ENCODE results near the gene UBTF.

UBTF gene

DNA sequence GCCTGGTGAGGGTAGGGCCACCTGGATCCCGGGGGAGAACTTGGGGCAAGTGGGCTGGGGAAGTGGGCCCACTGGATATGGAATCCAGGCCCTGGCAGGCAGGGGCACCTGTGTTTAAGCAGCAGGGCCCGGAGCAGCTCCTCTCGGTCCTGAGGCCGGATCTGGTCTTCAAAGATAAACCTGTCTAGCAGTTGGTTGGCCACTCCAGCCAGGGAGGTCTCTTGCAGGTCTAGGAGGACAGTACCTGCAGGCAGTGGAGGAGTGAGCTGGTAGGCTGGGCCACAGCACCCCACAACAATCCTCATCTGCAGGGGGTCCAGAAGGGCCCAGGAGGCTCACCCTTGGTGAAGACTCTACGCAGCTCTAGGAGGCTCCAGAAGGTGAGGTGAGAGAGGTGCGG is 40.8 kb upstream of the UBTF start:
- Histone ChIP-seq H2AFZ (ENCODE audit: insufficient read depth, low read length, poor library complexity) (no peak overlapping the region), H3K4me1 (ENCODE audit: control insufficient read depth in 1 of 2, insufficient read depth in 2 of 2, low read length in 2 of 2) (no peaks in the 10 kb centered on the region), H4K8ac (ENCODE audit: low read depth, low read length) (no peak overlapping the region), H3K79me2 (ENCODE audit: control insufficient read depth, insufficient read depth, low read length, poor library complexity) (no peaks in the 10 kb centered on the region), H3K23ac (ENCODE audit: low read length) (no peak overlapping the region), H3K4me3 (ENCODE audit: low read depth, low read length) (no peak overlapping the region), H3K4ac (ENCODE audit: low read depth, low read length) (no peak overlapping the region), H4K12ac (ENCODE audit: low read depth, low read length) (no peak overlapping the region), H2BK12ac (ENCODE audit: low read length) (no peak overlapping the region), H4K91ac (ENCODE audit: low read depth, low read length) (no peak overlapping the region), H2BK5ac (ENCODE audit: low read depth, low read length, poor library complexity) (no peak overlapping the region), H3K27ac (ENCODE audit: low read depth, low read length) (no peak overlapping the region), H3K9ac (ENCODE audit: low read length) (no peak overlapping the region), H3K9me3 (ENCODE audit: insufficient read depth, low read depth, low read length) (no peaks in the 10 kb centered on the region), H2AK5ac (ENCODE audit: low read length) (no peak overlapping the region), H3K27me3 (ENCODE audit: insufficient read depth, low read length) (no peaks in the 10 kb centered on the region), H3K4me2 (ENCODE audit: low read length) (no peak overlapping the region), H3K14ac (ENCODE audit: low read length) (no peak overlapping the region), H3K18ac (ENCODE audit: low read length) (no peak overlapping the region), H3K79me1 (ENCODE audit: low read length) (no peaks in the 10 kb centered on the region), H3K36me3 (ENCODE audit: control insufficient read depth in 1 of 2, insufficient read depth in 2 of 2, low read length in 2 of 2) (no peaks in the 10 kb centered on the region), H2BK120ac (ENCODE audit: insufficient read depth, low read length, poor library complexity) (no peak overlapping the region)
- no peak for DNase-seq
- WGBS (ENCODE audit: extremely low coverage, insufficient coverage, insufficient read length), result no CpG with 5 or more reads among the region's 6 CpGs

DNA sequence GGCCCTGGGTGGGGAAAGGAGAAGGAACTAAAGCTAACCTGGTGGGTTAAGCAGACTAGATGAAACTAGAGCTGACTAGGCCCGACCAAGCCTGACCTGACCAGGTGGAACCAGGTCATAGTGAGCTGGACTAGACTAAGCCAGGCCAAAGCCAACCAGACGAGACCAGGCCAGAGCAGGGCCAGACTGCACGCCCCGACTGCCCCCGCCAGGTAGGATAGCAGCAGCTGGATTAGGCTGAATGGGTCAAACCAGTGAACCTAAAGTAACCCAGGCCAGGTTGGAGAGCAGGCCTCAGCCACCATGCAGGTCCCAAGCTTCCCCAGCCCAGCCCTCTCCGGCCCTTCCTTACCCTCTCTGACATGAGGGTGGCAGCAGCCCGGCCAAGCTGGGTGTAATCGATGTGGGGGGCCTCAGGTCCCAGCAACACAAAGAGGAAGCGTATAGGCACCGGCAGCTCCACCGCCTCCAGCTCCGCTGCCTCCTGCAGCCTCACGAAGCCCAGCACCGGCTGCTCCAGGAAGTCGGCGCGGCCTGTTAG is 39.4 kb upstream of the UBTF start:
- H2BK120ac ChIP-seq (ENCODE audit: insufficient read depth, low read length, poor library complexity), result no peak overlapping the region
- H3K23ac ChIP-seq (ENCODE audit: low read length), result no peak overlapping the region
- H3K9me3 ChIP-seq (ENCODE audit: insufficient read depth, low read depth, low read length), result no peaks in the 10 kb centered on the region
- H3K4ac ChIP-seq (ENCODE audit: low read depth, low read length), result no peak overlapping the region
- H3K27ac ChIP-seq (ENCODE audit: low read depth, low read length), result no peak overlapping the region
- no peaks in the 10 kb centered on the region for H3K79me1 ChIP-seq (ENCODE audit: low read length)
- H3K18ac ChIP-seq (ENCODE audit: low read length), result no peak overlapping the region
- no peak for DNase-seq
- H3K36me3 ChIP-seq (ENCODE audit: control insufficient read depth in 1 of 2, insufficient read depth in 2 of 2, low read length in 2 of 2), result no peaks in the 10 kb centered on the region
- H3K4me2 ChIP-seq (ENCODE audit: low read length), result no peak overlapping the region
- H2AK5ac ChIP-seq (ENCODE audit: low read length), result no peak overlapping the region
- H3K14ac ChIP-seq (ENCODE audit: low read length), result no peak overlapping the region
- no peak overlapping the region for H2BK12ac ChIP-seq (ENCODE audit: low read length)
- H3K9ac ChIP-seq (ENCODE audit: low read length), result no peak overlapping the region
- no peaks in the 10 kb centered on the region for H3K27me3 ChIP-seq (ENCODE audit: insufficient read depth, low read length)
- H4K12ac ChIP-seq (ENCODE audit: low read depth, low read length), result no peak overlapping the region
- no peaks in the 10 kb centered on the region for H3K4me1 ChIP-seq (ENCODE audit: control insufficient read depth in 1 of 2, insufficient read depth in 2 of 2, low read length in 2 of 2)
- no peak overlapping the region for H4K8ac ChIP-seq (ENCODE audit: low read depth, low read length)
- no peak overlapping the region for H2AFZ ChIP-seq (ENCODE audit: insufficient read depth, low read length, poor library complexity)
- H3K4me3 ChIP-seq (ENCODE audit: low read depth, low read length), result no peak overlapping the region
- WGBS (ENCODE audit: extremely low coverage, insufficient coverage, insufficient read length), result no CpG with 5 or more reads among the region's 17 CpGs
- H3K79me2 ChIP-seq (ENCODE audit: control insufficient read depth, insufficient read depth, low read length, poor library complexity), result no peaks in the 10 kb centered on the region
- no peak overlapping the region for H2BK5ac ChIP-seq (ENCODE audit: low read depth, low read length, poor library complexity)
- no peak overlapping the region for H4K91ac ChIP-seq (ENCODE audit: low read depth, low read length)

DNA sequence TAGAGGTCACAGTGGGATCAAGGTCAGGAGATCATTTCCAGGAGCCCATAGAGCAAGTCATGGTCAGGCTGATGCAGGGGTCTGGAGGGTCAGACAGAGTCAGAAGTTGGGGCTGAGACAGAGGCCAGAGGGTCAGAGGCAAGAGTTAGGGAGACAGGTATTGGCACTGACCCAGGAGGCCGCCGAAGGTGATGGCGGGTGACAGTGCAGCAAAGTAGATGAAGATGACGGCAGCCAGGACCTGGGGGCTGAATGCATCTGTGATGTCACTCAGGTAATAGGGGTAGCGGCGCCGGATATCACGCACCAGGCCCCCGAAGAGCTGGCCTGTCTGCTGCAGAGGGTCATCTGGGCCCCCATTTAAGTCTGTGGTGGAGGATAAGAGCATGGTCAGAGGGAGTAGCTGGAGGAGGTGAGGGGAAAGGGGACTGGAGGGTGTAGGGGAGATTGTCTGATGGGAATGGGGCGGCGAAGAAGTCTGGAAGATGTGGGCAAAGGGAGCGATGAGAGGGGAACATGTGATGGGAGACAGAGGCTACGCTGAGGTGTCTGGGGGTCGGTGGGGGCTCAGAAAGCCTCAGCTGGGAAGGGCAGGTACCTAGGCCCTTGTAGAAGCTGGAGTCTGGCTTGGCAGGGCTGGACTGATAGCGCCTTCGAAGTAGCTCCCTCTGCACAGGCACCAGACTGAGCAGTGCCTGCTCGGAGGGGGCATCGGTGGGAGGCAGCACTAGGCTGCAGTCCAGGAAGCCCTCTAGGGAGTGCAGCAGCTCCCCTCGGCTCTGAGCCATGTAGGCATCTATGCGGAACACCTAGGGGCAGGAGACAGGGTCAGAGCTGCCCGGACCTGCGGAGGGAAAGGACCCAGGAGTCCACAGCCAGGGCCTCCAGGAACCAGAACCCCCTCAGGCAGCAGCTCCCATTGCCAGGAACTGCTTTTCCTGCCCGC is 38.6 kb upstream of the UBTF start:
- no peak overlapping the region for H3K9ac ChIP-seq (ENCODE audit: low read length)
- H2BK12ac ChIP-seq (ENCODE audit: low read length), result no peak overlapping the region
- no peaks in the 10 kb centered on the region for H3K9me3 ChIP-seq (ENCODE audit: insufficient read depth, low read depth, low read length)
- no peaks in the 10 kb centered on the region for H3K79me1 ChIP-seq (ENCODE audit: low read length)
- no peak overlapping the region for H2BK120ac ChIP-seq (ENCODE audit: insufficient read depth, low read length, poor library complexity)
- WGBS (ENCODE audit: extremely low coverage, insufficient coverage, insufficient read length), result no CpG with 5 or more reads among the region's 23 CpGs
- H2AK5ac ChIP-seq (ENCODE audit: low read length), result no peak overlapping the region
- no peaks in the 10 kb centered on the region for H3K4me1 ChIP-seq (ENCODE audit: control insufficient read depth in 1 of 2, insufficient read depth in 2 of 2, low read length in 2 of 2)
- no peak overlapping the region for H3K23ac ChIP-seq (ENCODE audit: low read length)
- H3K18ac ChIP-seq (ENCODE audit: low read length), result no peak overlapping the region
- no peak overlapping the region for H3K14ac ChIP-seq (ENCODE audit: low read length)
- H3K79me2 ChIP-seq (ENCODE audit: control insufficient read depth, insufficient read depth, low read length, poor library complexity), result no peaks in the 10 kb centered on the region
- no peak overlapping the region for H3K4me3 ChIP-seq (ENCODE audit: low read depth, low read length)
- H2AFZ ChIP-seq (ENCODE audit: insufficient read depth, low read length, poor library complexity), result no peak overlapping the region
- H3K36me3 ChIP-seq (ENCODE audit: control insufficient read depth in 1 of 2, insufficient read depth in 2 of 2, low read length in 2 of 2), result no peaks in the 10 kb centered on the region
- H2BK5ac ChIP-seq (ENCODE audit: low read depth, low read length, poor library complexity), result no peak overlapping the region
- H4K8ac ChIP-seq (ENCODE audit: low read depth, low read length), result no peak overlapping the region
- H4K91ac ChIP-seq (ENCODE audit: low read depth, low read length), result no peak overlapping the region
- no peak overlapping the region for H3K4ac ChIP-seq (ENCODE audit: low read depth, low read length)
- no peak overlapping the region for H3K4me2 ChIP-seq (ENCODE audit: low read length)
- no peak overlapping the region for H3K27ac ChIP-seq (ENCODE audit: low read depth, low read length)
- DNase-seq, result no peak
- no peak overlapping the region for H4K12ac ChIP-seq (ENCODE audit: low read depth, low read length)
- no peaks in the 10 kb centered on the region for H3K27me3 ChIP-seq (ENCODE audit: insufficient read depth, low read length)

DNA sequence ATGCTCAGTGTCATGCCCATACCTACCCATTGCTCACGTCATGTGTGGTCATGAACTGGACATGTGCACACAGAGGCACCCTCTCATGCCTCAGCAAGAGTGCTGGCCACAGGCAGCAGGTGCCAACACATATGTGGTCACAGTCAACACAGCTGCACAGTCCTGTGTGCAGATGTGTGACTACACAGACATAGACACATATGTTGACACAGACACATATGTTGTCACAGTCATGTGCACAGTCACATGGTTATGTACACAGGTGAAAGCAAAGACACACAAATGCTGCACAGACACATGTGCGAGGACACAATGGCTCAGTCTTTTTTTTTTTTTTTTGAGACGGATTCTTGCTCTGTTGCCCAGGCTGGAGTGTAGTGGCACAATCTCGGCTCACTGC is 37.2 kb upstream of the UBTF start:
- no peaks in the 10 kb centered on the region for H3K9me3 ChIP-seq (ENCODE audit: insufficient read depth, low read depth, low read length)
- no peaks in the 10 kb centered on the region for H3K79me1 ChIP-seq (ENCODE audit: low read length)
- H2BK5ac ChIP-seq (ENCODE audit: low read depth, low read length, poor library complexity), result no peak overlapping the region
- no peak overlapping the region for H3K27ac ChIP-seq (ENCODE audit: low read depth, low read length)
- WGBS (ENCODE audit: extremely low coverage, insufficient coverage, insufficient read length), result no CpG with 5 or more reads among the region's 4 CpGs
- no peak for DNase-seq
- no peak overlapping the region for H2AK5ac ChIP-seq (ENCODE audit: low read length)
- no peak overlapping the region for H4K12ac ChIP-seq (ENCODE audit: low read depth, low read length)
- no peak overlapping the region for H2AFZ ChIP-seq (ENCODE audit: insufficient read depth, low read length, poor library complexity)
- no peak overlapping the region for H3K4me2 ChIP-seq (ENCODE audit: low read length)
- H3K79me2 ChIP-seq (ENCODE audit: control insufficient read depth, insufficient read depth, low read length, poor library complexity), result no peaks in the 10 kb centered on the region
- no peaks in the 10 kb centered on the region for H3K36me3 ChIP-seq (ENCODE audit: control insufficient read depth in 1 of 2, insufficient read depth in 2 of 2, low read length in 2 of 2)
- H3K27me3 ChIP-seq (ENCODE audit: insufficient read depth, low read length), result no peaks in the 10 kb centered on the region
- no peak overlapping the region for H4K91ac ChIP-seq (ENCODE audit: low read depth, low read length)
- H4K8ac ChIP-seq (ENCODE audit: low read depth, low read length), result no peak overlapping the region
- no peak overlapping the region for H3K14ac ChIP-seq (ENCODE audit: low read length)
- no peak overlapping the region for H3K9ac ChIP-seq (ENCODE audit: low read length)
- H2BK12ac ChIP-seq (ENCODE audit: low read length), result no peak overlapping the region
- no peak overlapping the region for H2BK120ac ChIP-seq (ENCODE audit: insufficient read depth, low read length, poor library complexity)
- no peak overlapping the region for H3K18ac ChIP-seq (ENCODE audit: low read length)
- no peak overlapping the region for H3K23ac ChIP-seq (ENCODE audit: low read length)
- H3K4me3 ChIP-seq (ENCODE audit: low read depth, low read length), result no peak overlapping the region
- no peak overlapping the region for H3K4ac ChIP-seq (ENCODE audit: low read depth, low read length)
- no peaks in the 10 kb centered on the region for H3K4me1 ChIP-seq (ENCODE audit: control insufficient read depth in 1 of 2, insufficient read depth in 2 of 2, low read length in 2 of 2)

All from trophoblast cell (in vitro differentiated cells and primary cell).